GM20000 (cell line): ENCODE measurements around the gene FAM234B.

Experiments
- DNase-seq: peaks from one replicate; pipeline ENCODE4 v3.0.0; 2012; ENCODE audit warnings: low spot score
- TF ChIP-seq, protein P1 (sequence below): IDR thresholded peaks from 2 replicates; pipeline ENCODE4 v1.5.1; 2012; ENCODE audit warnings: mild to moderate bottlenecking, control low read depth; ENCODE audit errors: extremely low read depth, missing control alignments

Gene FAM234B

DNA sequence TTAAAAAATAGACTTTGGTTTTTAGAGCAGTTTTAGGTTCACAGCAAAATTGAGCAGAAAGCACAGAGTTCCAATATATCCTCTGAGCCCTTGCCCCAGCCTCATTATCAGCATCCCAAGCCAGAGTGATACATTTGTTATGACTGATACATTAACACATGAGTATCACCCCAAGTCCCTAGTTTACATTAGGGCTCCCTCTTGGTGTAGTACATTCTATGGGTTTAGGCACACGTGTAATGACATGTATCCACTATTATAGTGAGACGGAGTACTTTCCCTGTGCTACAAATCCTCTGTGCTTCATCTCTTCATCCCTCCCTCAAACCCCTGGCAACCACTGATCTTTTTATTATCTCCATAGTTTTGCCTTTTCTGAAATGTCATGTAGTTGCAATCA is 81.8 kb downstream of the FAM234B start:
- DNase-seq = no peak
- TF ChIP-seq, protein P1, sequence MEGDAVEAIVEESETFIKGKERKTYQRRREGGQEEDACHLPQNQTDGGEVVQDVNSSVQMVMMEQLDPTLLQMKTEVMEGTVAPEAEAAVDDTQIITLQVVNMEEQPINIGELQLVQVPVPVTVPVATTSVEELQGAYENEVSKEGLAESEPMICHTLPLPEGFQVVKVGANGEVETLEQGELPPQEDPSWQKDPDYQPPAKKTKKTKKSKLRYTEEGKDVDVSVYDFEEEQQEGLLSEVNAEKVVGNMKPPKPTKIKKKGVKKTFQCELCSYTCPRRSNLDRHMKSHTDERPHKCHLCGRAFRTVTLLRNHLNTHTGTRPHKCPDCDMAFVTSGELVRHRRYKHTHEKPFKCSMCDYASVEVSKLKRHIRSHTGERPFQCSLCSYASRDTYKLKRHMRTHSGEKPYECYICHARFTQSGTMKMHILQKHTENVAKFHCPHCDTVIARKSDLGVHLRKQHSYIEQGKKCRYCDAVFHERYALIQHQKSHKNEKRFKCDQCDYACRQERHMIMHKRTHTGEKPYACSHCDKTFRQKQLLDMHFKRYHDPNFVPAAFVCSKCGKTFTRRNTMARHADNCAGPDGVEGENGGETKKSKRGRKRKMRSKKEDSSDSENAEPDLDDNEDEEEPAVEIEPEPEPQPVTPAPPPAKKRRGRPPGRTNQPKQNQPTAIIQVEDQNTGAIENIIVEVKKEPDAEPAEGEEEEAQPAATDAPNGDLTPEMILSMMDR = no peak

DNA sequence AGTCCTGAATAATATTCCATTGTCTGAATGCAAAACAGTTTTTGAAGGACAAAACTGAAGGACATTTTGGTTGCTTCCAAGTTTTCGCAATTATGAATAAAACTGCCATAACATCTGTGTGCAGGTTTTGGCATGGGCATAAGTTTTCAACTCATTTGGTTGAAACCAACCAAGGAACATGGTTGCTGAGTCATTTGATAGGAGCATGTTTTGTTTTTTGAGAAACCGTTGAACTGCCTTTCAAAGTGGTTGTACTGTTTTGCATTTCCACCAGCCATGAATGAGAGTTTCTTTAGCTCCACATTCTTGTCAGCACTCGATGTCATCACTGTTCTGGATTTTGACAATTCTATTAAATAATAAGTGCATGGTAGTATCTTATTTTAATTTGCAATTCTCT is 82.3 kb downstream of the FAM234B start:
- TF ChIP-seq, protein P1 = no peak

GRCh38 chr12:13127444-13127843 is 83.3 kb downstream of the FAM234B start:
- TF ChIP-seq, protein P1 = no peak
- no peak for DNase-seq

More for the DNA sequence above, 82.3 kb downstream of the FAM234B start:
- DNase-seq = no peak

DNA sequence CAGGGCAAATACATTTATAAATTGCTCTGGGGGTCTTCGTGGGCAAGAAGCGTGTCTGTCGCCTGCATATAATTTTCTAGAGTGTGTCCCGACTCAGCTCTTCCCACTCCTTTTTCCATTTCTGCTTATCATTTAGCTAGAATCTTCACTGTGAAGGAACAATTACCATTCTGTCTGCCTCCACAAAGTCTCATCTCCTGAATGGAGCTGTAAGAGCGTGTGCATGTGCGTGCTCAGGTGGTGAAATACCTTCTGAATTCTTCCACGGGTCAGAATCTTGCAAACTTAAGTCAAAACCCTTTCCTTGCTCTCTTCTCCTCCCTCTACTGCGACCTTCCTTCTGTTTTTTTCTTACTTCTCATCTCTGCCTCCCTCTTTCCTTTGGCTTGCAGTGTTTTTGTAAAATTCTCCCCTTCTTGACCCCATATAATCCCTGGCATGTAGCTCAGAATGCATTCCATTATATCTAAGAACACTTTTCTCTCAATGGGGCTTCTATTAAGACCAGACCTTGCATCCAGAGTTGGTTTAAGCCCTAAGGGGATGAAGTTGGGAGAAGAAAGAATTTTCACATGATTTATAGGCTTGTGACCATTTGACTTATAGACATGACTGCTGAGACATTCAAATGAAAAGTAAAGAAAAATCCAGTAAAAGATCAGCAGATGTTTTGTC is 84.2 kb downstream of the FAM234B start:
- TF ChIP-seq, protein P1 = no peak
- no peak for DNase-seq

- TF ChIP-seq, protein P1 = no peak
Observed at GRCh38 chr12:13130981-13131380, 86.8 kb downstream of the FAM234B start.

More at GRCh38 chr12:13130981-13131380, 86.8 kb downstream of the FAM234B start:
- DNase-seq = no peak
